ENCODE measurements around the gene CCDC188. TPM values are rescaled to one million over a fixed set of nuclear protein-coding genes. Genes with fewer than 3 reads are reported as not detected.
A peak's percentile ranks its signal among the peaks of the same experiment; 100 is the strongest.

Gene CCDC188
- total and polyA plus RNA-seq, 9 of the 15 experiments (the other 6 are each of a cell fraction or from before 2014, with no cell fraction given) = not detected

DNA sequence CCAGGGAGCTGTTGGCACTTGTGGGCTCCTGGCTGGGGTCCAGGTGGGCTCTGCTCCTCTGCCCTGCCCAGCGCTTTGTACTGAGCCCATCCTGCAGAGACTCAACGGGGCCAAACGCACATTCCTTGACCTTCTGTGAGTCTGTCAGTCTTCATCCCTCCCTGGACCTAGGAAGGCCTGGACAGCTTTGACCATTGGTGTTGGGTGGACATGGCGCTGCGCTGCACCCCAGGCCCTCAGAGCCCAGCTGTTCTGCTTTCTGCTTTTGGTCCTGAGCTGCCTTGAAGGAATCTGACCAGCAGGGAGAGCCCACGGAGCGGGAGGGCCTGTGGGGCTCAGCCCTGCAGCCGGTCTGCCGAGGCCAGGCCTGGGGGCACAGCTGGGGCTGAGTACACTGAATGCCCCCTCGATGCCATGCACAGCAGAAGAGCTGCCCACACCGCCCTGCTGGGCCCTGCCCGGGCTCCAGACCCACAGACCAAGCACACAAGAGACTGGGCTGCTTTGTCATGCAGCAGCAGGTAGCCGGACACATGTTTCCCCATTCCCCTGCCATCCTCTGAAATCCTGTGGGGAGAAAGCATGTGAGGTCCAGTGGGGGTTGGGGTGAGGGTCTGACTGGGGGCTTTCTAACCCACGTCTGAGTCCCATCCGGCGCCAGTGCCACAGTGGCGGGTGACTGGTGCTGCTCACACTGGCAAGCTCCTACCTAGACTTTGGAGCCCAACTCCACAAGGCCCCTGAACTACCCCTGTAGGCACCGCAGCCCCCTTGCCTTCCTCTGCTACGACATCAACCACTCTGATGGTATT, 24.1 kb upstream of the CCDC188 start:
- H3K9me3 ChIP-seq (replicated peaks; ENCODE audit: control insufficient read depth, insufficient read depth, low read depth, low read length) = no peaks in the 10 kb centered on the region
- H3K9ac ChIP-seq (ENCODE audit: insufficient read depth in 1 of 2, low read depth in 2 of 2, low read length in 2 of 2) = peak overlapping the region in 1 of 2 experiments; percentile 59; a peak in 1 of 4 replicates
- H2AFZ ChIP-seq (ENCODE audit: low read depth, low read length) = no peak overlapping the region
- FAIRE-seq = peak; percentile 80
- peak in 2 of 4 experiments; percentile 63 to 73 for DNase-seq (ENCODE audit: extremely low read depth in 1 of 4, low spot score in 3 of 4)
- no peak overlapping the region for H3K27ac ChIP-seq (ENCODE audit: extremely low read depth, low read depth, low read length)
- H3K4me2 ChIP-seq (ENCODE audit: insufficient read depth, low read length) = no peak overlapping the region
- no TSS peak for BruUV-seq (replicated peaks)
- peaks cover 62% of the 10 kb centered on the region for H4K20me1 ChIP-seq (replicated peaks; ENCODE audit: control insufficient read depth, insufficient read depth, low read length)
- in situ Hi-C loops (cut with MboI) (loop anchor here (25.0 kb wide), 1 partner anchor 512 kb away; no protein-coding TSS in a partner anchor), intact Hi-C loops (cut with micrococcal nuclease) (loop anchor here (2.0 to 5.0 kb wide), 2 partner anchors 64 to 92 kb away; partner anchors contain the start of gene RTN4R)
- no peaks in the 10 kb centered on the region for H3K36me3 ChIP-seq (ENCODE audit: control insufficient read depth, insufficient read depth, low read length)
- no peaks in the 10 kb centered on the region for H3K9me1 ChIP-seq (ENCODE audit: control insufficient read depth, insufficient read depth, low read length)
- POLR2A ChIA-PET = interaction anchor here (0.5 to 1.9 kb wide), 15 partner anchors 8 to 472 kb away, joined by 3 to 5 read pairs (median 4); no protein-coding TSS in a partner anchor
- H3K4me3 ChIP-seq = no peak overlapping the region
- no peaks in the 10 kb centered on the region for H3K79me2 ChIP-seq (ENCODE audit: control insufficient read depth, insufficient read depth, low read length)
- CTCF ChIA-PET (ENCODE audit: low intra/inter-chr PET ratio) = interaction anchor here (0.7 kb wide), 1 partner anchor 64 kb away, joined by 3 read pairs; no protein-coding TSS in a partner anchor
- peak; percentile 81 for ATAC-seq
- peaks cover 83 to 98% of the 10 kb centered on the region in 2 experiments; a peak in 4 of 5 replicates for H3K27me3 ChIP-seq (ENCODE audit: control insufficient read depth in 2 of 2, insufficient read depth in 2 of 2, low read length in 2 of 2)
- peaks cover 0 to 57% of the 10 kb centered on the region in 2 experiments; a peak in 1 of 5 replicates for H3K4me1 ChIP-seq (replicated peaks in 1 of 2; ENCODE audit: control insufficient read depth in 2 of 2, insufficient read depth in 2 of 2, low read length in 2 of 2)
- 3% methylated on average over 19 of the region's 19 CpGs for WGBS (ENCODE audit: insufficient coverage, low coverage, missing lambda C conversion rate)
- TF ChIP-seq REST (IDR thresholded peaks at IDR 0.05; ENCODE audit: borderline replicate concordance) (peak; percentile 72), REST (CRISPR knock-in tag; IDR thresholded peaks at IDR 0.05; ENCODE audit: low read depth) (no peak), IRF2 (CRISPR knock-in tag; IDR thresholded peaks at IDR 0.05) (peak; percentile 14; the same call in 1 of the 2 replicates), RAD21 (CRISPR knock-in tag; conservative IDR thresholded peaks at IDR 0.05 in 1 of 2, IDR thresholded peaks at IDR 0.05 in 1 of 2) (peak in 1 of 2 experiments; percentile 87; a peak in 2 of 4 replicates), SMC3 (conservative IDR thresholded peaks at IDR 0.05; ENCODE audit: insufficient read depth, low read depth, low read length) (peak; percentile 67), SPI1 (IDR thresholded peaks at IDR 0.05; ENCODE audit: borderline replicate concordance, low read depth, low read length) (peak; percentile 67)
